Naive B cell (primary cell): ENCODE results near the gene THEMIS2. TPM values are rescaled to one million over a fixed set of nuclear protein-coding genes. Genes with fewer than 3 reads are reported as not detected.
"Not testable (repeated sequence)": the region's sequence is repeated elsewhere in the genome, so short reads cannot be mapped to it uniquely, and the experiment has no call there.

Experiments
- ATAC-seq, 2 donors: fragments of 150-1000 bp; cut with Tn5 transposase; 2 replicates each; pipeline ENCODE4 v1.10.0; 2021; ENCODE audit warnings: low read depth in 2 of 2, mild to moderate bottlenecking in 2 of 2, moderate library complexity in 2 of 2
- DNase-seq: peaks from one replicate; pipeline ENCODE4 v3.0.0; 2022
- H3K27ac Mint-ChIP-seq, 6 donors: one replicate each; pipeline ENCODE4 v1.8.0; 2020 to 2022; ENCODE audit warnings: mild to moderate bottlenecking in 6 of 6, mixed read lengths in 6 of 6, moderate library complexity in 5 of 6, inconsistent platforms in 2 of 6
- H3K27me3 Mint-ChIP-seq, 3 donors: one replicate each; pipeline ENCODE4 v1.8.0; 2021 to 2022; ENCODE audit warnings: mixed read lengths in 3 of 3, mild to moderate bottlenecking in 1 of 3
- H3K36me3 Mint-ChIP-seq, 2 donors: one replicate each; pipeline ENCODE4 v1.8.0; 2020 to 2022; ENCODE audit warnings: mixed read lengths in 2 of 2, inconsistent platforms in 1 of 2, mild to moderate bottlenecking in 1 of 2
- H3K4me1 Mint-ChIP-seq, 3 donors: one replicate each; pipeline ENCODE4 v1.8.0; 2020 to 2022; ENCODE audit warnings: mixed read lengths in 3 of 3, inconsistent platforms in 1 of 3, mild to moderate bottlenecking in 1 of 3, moderate library complexity in 1 of 3
- H3K4me3 Mint-ChIP-seq, 8 donors: one replicate each; pipeline ENCODE4 v1.8.0; 2020 to 2022; ENCODE audit warnings: mild to moderate bottlenecking in 8 of 8, mixed read lengths in 8 of 8, moderate library complexity in 8 of 8, inconsistent platforms in 2 of 8
- H3K9me3 Mint-ChIP-seq, 7 donors: one replicate each; pipeline ENCODE4 v1.8.0; 2020 to 2022; ENCODE audit warnings: mixed read lengths in 7 of 7, mild to moderate bottlenecking in 5 of 7, inconsistent platforms in 2 of 7, moderate library complexity in 1 of 7
- polyA plus RNA-seq, 6 donors: library from polyadenylated mRNA; unstranded; fragments of 300-500 nt; fragmentation: Illumina TruSeq; gene quantifications; one replicate each; pipeline ENCODE4 v1.2.3, GENCODE V29; 2021; ENCODE audit warnings: low read depth in 6 of 6

The THEMIS2 gene
- polyA plus RNA-seq, 6 donors from 2014 or later = 5.7 to 14.1 (median 9.5) TPM

DNA sequence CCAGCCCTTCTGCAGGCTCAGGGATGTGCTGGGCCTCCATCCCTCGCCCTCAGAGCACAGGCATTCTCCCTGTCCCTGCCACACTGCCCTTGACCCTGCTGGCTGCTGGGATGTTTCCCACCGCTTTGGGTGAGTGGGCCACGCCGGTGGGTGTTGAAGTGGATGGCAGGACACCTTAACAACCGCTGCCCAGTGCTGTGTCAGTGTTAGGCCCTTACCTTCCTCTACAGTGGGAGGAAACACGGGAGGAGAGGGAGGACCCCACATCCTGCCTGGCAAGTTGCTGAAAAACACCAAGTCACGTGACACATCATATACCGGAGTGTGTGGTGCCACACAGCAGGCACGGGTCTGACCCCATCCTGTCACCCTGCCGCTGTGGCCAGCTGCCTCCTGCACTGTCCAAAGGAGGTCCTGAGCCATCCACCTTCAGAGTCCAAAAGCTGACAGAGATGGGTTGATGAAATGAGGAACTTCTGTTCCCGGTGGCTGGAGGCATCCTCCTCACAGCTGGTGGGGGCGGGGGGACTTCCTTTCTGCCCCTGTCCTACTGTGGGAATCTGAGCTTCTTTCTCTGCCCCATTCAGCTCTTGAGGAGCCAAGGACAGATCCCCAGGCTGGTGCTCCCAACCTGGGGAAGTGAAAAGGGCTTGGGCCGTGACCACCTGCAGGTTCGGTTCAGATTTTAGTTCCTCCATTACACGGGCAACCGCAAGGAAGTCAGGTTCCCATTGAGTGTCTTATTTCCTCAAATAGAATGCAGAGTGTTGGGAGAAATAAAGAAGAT is 3.2 kb upstream of the THEMIS2 start:
- H3K27ac Mint-ChIP-seq = peak overlapping the region; percentile 41 to 91 (median 74)
- H3K9me3 Mint-ChIP-seq = no peaks in the 10 kb centered on the region
- no peaks in the 10 kb centered on the region for H3K36me3 Mint-ChIP-seq
- ATAC-seq = peak; percentile 45 to 47
- peak overlapping the region; percentile 69 to 87 (median 78) for H3K4me3 Mint-ChIP-seq
- peak; percentile 60 for DNase-seq
- H3K4me1 Mint-ChIP-seq = peaks cover 29 to 53% (median 51%) of the 10 kb centered on the region in 3 donors
- H3K27me3 Mint-ChIP-seq = no peaks in the 10 kb centered on the region

DNA sequence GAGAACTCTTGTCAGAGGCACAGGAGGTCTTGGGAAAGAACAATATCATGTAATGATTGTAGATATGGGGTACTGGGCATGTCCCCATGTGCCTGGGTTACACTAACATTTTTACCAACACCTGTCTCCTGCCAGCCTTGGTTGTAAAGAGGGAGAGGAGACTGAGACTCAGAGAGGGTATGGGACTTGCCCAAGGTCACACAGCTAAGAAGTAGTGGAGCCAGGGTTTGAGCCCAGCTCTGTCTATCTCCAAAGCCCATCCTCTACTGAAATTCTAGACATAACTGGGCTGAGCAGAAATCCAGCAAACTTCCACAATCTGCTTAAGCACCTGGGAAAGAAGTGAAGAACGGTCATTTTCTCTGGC is 2.6 kb upstream of the THEMIS2 start:
- DNase-seq (no peak), ATAC-seq (no peak)
- H3K4me3 Mint-ChIP-seq = peak overlapping the region; percentile 69 to 87 (median 78)
- H3K27ac Mint-ChIP-seq = peak overlapping the region in 5 of 6 donors; percentile 41 to 91 (median 77)
- no peaks in the 10 kb centered on the region for H3K27me3 Mint-ChIP-seq
- no peaks in the 10 kb centered on the region for H3K9me3 Mint-ChIP-seq
- H3K4me1 Mint-ChIP-seq = peaks cover 29 to 51% (median 49%) of the 10 kb centered on the region in 3 donors
- no peaks in the 10 kb centered on the region for H3K36me3 Mint-ChIP-seq

DNA sequence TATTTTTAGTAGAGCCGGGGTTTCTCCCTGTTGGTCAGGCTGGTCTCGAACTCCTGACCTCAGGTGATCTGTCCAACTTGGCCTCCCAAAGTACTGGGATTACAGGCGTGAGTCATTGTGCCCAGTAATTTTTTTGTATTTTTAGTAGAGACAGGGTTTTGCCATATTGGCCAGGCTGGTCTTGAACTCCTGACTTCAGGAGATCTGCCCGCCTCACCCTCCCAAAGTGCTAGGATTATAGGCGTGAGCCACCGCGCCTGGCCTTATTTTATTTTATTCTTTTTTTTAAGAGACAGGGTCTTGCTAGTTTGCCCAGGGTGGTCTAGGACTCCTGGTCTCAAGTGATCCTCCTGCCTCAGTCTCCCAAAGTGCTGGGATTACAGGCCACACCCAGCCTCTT is 1.3 kb upstream of the THEMIS2 start:
- not testable (repeated sequence) for ATAC-seq, H3K27me3 Mint-ChIP-seq, DNase-seq, H3K36me3 Mint-ChIP-seq, H3K9me3 Mint-ChIP-seq
- Mint-ChIP-seq H3K4me3 (peak overlapping the region in 7 of 8 donors; percentile 12 to 95 (median 30)), H3K27ac (peak overlapping the region in 1 of 6 donors; percentile 51), H3K4me1 (peaks cover 34 to 53% (median 52%) of the 10 kb centered on the region in 3 donors)

DNA sequence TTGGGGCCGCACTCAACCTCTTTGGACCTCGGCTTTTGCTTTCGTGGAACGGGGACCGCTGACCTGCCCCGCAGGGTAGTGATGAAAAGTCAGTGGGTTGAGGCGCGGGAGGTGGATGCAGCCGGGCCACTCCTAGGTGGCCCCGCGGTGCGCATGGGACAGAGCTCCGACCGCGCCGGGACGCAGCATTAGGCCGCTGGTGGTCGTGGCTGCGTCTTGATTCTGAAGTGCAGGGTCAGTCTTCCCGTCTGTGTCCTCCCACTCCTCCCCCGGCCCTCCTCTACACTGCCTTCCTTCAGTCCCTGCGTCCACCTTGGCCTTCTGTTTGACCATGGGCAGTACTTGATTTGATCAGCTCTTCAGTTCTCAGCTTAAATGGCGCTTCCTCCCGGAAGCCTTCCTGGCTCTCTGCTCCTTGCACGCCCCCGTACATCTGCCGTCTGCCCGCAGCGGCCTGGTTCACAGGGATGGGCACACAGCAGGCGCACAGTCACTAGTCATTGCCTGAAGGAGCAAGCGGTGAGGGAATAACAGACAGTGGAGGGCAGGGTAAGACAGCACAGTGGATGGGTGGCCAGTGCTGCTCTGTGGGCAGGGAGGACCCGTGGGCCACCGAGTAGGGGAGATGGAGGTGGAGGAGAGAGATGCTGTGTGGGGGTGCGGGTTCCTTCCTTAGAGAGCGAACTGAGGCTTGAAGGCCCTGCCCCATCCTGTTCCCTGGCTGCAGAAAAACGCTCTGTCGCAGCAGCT is 633 bp downstream of the THEMIS2 start:
- Mint-ChIP-seq H3K4me1 (peaks cover 35 to 62% (median 57%) of the 10 kb centered on the region in 3 donors), H3K27ac (peak overlapping the region; percentile 20 to 92 (median 90)), H3K4me3 (peak overlapping the region; percentile 87 to 96 (median 94)), H3K36me3 (no peaks in the 10 kb centered on the region), H3K9me3 (no peaks in the 10 kb centered on the region), H3K27me3 (no peaks in the 10 kb centered on the region)
- no peak for ATAC-seq
- no peak for DNase-seq

DNA sequence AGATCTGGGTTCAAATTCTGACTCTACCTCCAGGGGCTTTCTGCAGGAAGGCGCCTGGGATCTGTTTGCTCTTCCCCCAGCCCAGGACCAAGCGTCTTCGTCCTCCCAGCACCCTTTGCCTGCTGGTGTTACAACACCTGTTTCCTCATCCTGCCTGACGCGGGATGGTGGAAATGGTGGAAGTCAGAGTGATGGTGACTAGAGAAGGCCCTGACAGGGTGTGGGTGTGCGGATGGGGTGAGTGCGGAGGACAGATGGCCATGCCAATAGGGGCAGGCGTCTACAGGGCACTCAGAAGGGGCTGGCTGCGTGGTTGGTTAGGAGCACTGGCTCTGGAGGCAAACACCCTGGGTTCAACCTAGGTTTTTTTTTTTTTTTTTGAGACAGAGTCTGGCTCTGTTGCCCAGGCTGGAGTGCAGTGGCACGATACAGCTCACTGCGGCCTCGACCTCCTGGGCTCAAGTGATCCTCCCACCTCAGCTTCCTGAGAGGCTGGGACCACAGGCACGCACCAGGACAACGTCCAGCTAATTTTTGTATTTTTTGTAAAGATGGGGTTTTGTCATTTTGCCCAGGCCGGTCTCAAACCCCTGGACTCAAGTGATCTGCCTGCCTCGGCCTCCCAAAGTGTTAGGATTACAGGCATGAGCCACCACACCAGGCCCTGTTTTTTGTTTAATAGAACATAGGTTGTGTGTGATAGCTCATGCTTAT is 1.5 kb downstream of the THEMIS2 start:
- Mint-ChIP-seq H3K27ac (peak overlapping the region in 2 of 6 donors; percentile 42 to 90), H3K9me3 (no peaks in the 10 kb centered on the region), H3K4me3 (peak overlapping the region; percentile 87 to 96 (median 94)), H3K4me1 (peaks cover 40 to 55% (median 52%) of the 10 kb centered on the region in 3 donors), H3K36me3 (peaks cover 0 to 5% of the 10 kb centered on the region in 2 donors), H3K27me3 (no peaks in the 10 kb centered on the region)
- ATAC-seq = no peak
- DNase-seq = no peak

DNA sequence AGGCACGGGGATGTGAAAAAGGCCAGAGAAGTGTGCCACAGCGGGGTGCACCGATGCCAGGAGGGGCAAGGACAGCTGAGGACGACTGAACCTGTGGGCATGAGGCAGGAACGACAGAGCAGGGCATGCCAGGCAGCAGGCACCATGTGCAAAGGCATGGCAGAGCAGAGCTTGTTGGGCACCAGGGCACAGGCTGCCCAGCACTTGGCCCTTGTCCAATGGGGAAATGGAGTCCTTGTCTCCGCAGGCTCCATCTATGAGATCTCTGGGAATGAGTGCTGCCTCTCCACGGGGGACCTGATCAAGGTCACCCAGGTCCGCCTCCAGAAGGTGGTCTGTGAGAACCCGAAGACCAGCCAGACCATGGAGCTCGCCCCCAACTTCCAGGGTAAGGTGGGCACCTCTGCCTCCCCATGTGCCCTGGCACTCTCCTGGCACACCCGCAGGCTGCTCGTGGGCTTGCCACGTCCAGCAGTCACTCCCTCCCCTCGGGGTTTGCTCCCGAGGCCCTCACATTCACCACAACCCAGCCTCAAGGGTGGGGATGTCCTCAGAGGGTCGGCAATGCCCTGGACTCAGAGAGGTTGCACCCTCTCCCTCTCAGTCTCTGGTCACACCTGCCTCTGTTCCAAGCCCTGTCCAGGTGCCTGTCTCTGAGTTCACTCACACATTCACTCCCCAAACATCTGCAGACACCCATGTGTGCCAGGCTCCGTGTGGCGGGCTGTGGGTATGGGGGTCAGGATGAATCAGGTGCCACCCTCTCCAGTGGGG is 4.2 kb downstream of the THEMIS2 start:
- DNase-seq = no peak
- ATAC-seq = no peak
- peak overlapping the region in 2 of 8 donors; percentile 18 to 47 for H3K4me3 Mint-ChIP-seq
- no peaks in the 10 kb centered on the region for H3K27me3 Mint-ChIP-seq
- peak overlapping the region in 5 of 6 donors; percentile 47 to 97 (median 74) for H3K27ac Mint-ChIP-seq
- peaks cover 0 to 5% of the 10 kb centered on the region in 2 donors for H3K36me3 Mint-ChIP-seq
- no peaks in the 10 kb centered on the region for H3K9me3 Mint-ChIP-seq
- peaks cover 30 to 38% (median 37%) of the 10 kb centered on the region in 3 donors for H3K4me1 Mint-ChIP-seq

DNA sequence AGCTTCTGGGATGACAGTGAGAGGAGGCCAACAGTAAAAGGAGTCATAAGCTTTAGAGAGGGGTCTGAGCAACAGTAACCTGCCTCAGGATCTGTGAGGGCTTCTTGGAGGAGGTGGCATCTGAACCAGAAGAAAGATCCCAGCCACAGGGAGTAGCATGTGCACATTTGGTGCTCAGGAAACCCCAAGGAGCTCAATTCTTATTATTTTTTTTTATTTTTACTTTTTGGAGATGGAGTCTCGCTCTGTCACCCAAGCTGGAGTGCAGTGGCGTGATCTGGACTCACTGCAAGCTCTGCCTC is 4.7 kb downstream of the THEMIS2 start:
- DNase-seq = no peak
- ATAC-seq = no peak
- Mint-ChIP-seq H3K4me3 (peak overlapping the region in 1 of 8 donors; percentile 47), H3K27me3 (no peaks in the 10 kb centered on the region), H3K9me3 (no peaks in the 10 kb centered on the region), H3K4me1 (peaks cover 30 to 38% (median 37%) of the 10 kb centered on the region in 3 donors), H3K36me3 (peaks cover 0 to 5% of the 10 kb centered on the region in 2 donors), H3K27ac (peak overlapping the region in 2 of 6 donors; percentile 74 to 97)

DNA sequence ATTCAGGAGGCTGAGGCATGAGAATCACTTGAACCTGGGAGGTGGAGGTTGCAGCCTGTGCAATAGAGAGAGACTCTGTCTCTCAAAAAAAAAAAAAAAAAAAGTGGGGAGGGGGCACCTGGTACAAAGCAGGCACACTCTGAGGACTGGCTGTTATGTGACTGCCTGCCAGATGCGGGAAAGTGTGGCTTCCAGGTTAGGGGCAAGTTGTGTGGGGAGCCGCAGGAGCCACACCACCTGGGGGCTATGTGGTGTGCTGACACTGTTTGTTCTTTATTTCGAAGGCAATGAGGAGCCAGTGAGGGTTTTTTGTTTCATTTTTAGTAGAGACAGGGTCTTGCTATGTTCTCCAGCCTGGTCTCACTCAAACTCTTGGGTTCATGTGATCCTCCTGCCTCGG is 5.7 kb downstream of the THEMIS2 start:
- DNase-seq = no peak
- peaks cover 0 to 5% of the 10 kb centered on the region in 2 donors for H3K36me3 Mint-ChIP-seq
- no peaks in the 10 kb centered on the region for H3K27me3 Mint-ChIP-seq
- peak overlapping the region in 1 of 6 donors; percentile 97 for H3K27ac Mint-ChIP-seq
- H3K9me3 Mint-ChIP-seq = no peaks in the 10 kb centered on the region
- ATAC-seq = no peak
- H3K4me3 Mint-ChIP-seq = no peak overlapping the region
- peaks cover 26 to 33% (median 31%) of the 10 kb centered on the region in 3 donors for H3K4me1 Mint-ChIP-seq

DNA sequence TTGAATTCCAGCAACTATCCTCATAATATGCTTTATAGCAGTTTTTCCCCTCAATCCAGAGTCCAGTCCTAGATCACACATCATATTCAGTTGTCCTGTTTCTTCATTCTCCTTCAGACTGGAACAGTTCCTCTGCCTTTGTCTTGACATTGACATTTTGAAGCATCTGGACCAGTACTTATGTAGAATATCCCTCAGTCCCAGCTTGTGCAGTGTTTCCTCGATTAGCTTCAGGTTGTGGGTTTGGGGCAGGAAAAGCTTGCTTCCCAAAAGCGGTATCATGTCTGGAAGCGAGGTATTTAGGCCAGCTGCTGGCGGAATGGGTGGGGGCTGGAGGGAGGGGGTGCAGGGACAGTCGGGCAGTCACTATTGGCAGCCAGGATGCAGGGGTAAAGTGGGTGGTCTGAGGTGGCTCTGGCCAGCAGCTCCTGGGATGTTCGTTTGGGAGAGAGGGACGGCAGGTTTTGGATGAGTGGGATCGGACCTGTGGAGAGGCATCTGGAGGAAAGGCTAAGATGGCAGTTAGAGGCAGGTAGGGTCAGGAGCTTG is 6.5 kb downstream of the THEMIS2 start:
- H3K4me1 Mint-ChIP-seq = peaks cover 25 to 28% (median 26%) of the 10 kb centered on the region in 3 donors
- H3K36me3 Mint-ChIP-seq = peaks cover 0 to 12% of the 10 kb centered on the region in 2 donors
- ATAC-seq (no peak), DNase-seq (no peak)
- no peaks in the 10 kb centered on the region for H3K27me3 Mint-ChIP-seq
- H3K9me3 Mint-ChIP-seq = no peaks in the 10 kb centered on the region
- H3K27ac Mint-ChIP-seq = peak overlapping the region in 1 of 6 donors; percentile 97
- H3K4me3 Mint-ChIP-seq = no peak overlapping the region

DNA sequence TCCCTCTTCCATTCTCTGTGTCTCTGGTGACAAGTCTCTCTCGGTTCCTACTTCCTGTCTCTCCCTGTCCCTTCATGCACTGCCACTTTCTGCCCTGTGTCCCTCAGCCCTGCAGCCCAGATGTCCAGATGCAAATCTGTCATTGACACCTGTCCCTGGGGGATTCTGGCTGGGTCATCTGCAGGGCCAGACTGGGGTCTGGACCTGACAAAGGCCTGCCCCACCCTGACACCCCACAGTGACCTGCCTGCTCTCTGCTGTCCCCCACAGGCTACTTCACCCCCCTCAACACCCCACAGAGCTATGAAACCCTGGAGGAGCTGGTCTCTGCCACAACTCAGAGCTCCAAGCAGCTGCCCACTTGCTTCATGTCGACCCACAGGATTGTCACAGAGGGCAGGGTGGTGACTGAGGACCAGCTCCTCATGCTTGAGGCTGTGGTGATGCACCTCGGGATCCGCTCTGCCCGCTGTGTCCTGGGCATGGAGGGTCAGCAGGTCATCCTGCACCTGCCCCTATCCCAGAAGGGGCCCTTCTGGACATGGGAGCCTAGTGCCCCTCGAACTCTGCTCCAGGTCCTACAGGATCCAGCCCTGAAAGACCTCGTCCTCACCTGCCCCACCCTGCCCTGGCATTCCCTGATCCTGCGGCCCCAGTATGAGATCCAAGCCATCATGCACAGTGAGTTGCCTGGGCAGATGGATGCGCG is 7.2 kb downstream of the THEMIS2 start:
- Mint-ChIP-seq H3K36me3 (peaks cover 0 to 14% of the 10 kb centered on the region in 2 donors), H3K9me3 (no peaks in the 10 kb centered on the region), H3K27me3 (no peaks in the 10 kb centered on the region), H3K4me3 (peak overlapping the region in 1 of 8 donors; percentile 25), H3K4me1 (peaks cover 25 to 30% (median 29%) of the 10 kb centered on the region in 3 donors), H3K27ac (peak overlapping the region in 4 of 6 donors; percentile 15 to 97 (median 28))
- ATAC-seq (no peak), DNase-seq (no peak)

DNA sequence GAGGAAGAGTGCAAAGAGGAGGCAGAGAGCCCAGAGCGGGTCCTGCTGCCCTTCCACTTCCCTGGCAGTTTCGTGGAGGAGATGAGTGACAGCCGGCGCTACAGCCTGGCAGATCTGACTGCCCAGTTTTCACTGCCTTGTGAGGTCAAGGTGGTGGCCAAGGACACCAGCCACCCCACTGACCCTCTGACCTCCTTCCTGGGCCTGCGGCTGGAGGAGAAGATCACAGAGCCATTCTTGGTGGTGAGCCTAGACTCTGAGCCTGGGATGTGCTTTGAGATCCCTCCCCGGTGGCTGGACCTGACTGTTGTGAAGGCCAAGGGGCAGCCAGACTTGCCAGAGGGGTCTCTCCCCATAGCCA is 10.2 kb downstream of the THEMIS2 start:
- Mint-ChIP-seq H3K27ac (peak overlapping the region in 1 of 6 donors; percentile 89), H3K36me3 (peaks cover 0 to 14% of the 10 kb centered on the region in 2 donors), H3K27me3 (no peaks in the 10 kb centered on the region), H3K9me3 (no peaks in the 10 kb centered on the region), H3K4me3 (no peak overlapping the region), H3K4me1 (peaks cover 25 to 41% (median 31%) of the 10 kb centered on the region in 3 donors)
- DNase-seq = no peak
- no peak for ATAC-seq

DNA sequence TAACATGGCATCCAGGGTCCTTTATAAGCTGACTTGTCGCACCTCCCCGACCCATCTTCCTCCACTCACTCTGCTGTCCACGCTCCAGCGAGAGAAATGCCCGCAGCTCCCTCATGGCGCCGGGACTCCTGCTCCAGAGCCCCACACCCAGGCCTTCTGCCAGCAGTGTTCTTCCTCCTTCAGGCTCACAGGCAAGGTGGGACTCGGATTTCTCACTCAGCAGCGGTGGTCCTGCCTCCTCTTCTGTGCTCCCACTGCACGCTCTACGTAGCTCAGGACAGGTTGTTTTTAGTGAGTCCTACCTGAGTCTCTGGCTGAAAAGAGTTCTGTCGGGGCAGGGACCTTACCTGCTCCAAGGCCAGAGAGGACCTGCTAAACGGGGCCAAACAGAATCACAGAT is 11.2 kb downstream of the THEMIS2 start:
- peak overlapping the region in 3 of 6 donors; percentile 86 to 92 (median 89) for H3K27ac Mint-ChIP-seq
- H3K4me3 Mint-ChIP-seq = no peak overlapping the region
- H3K9me3 Mint-ChIP-seq = no peaks in the 10 kb centered on the region
- H3K4me1 Mint-ChIP-seq = peaks cover 25 to 41% (median 34%) of the 10 kb centered on the region in 3 donors
- ATAC-seq (no peak), DNase-seq (no peak)
- H3K27me3 Mint-ChIP-seq = no peaks in the 10 kb centered on the region
- H3K36me3 Mint-ChIP-seq = peaks cover 0 to 11% of the 10 kb centered on the region in 2 donors
